A549 (cell line): ENCODE measurements around the gene IDUA. TPM values are rescaled to one million over a fixed set of nuclear protein-coding genes. Genes with fewer than 3 reads are reported as not detected.

Experiments used
- ATAC-seq, 2 experiments: fragments of 200-7000 bp in 1 of 2; fragments of >200 bp in 1 of 2; cut with Nextera tagmentation in 1 of 2; cut with Tn5 transposase in 1 of 2; 3 replicates each; pipeline versions ENCODE4 v1.8.0 to v1.9.1; 2018 to 2020; ENCODE audit warnings: mild to moderate bottlenecking in 1 of 2, moderate library complexity in 1 of 2
- CTCF ChIA-PET: fragments of 300-600 bp; sonication (Branson Sonifier 250); formaldehyde crosslinking; extraction: SDS; loops from one replicate; lab custom pipeline; 2021; ENCODE audit warnings: antibody characterized with exemption, inconsistent platforms; lab: Yijun Ruan, JAX
- POLR2A ChIA-PET: fragments of 350-600 bp; formaldehyde crosslinking; extraction: SDS; loops from one replicate; lab custom pipeline; 2021; ENCODE audit warnings: antibody characterized with exemption, inconsistent platforms; lab: Yijun Ruan, JAX
- DNase-seq, 2 experiments: peaks; one replicate each; pipeline versions ENCODE4 v3.0.0 to v3.0.0-alpha.2; 2011 to 2016; ENCODE audit warnings: low read depth in 1 of 2, low spot score in 1 of 2
- FAIRE-seq: peaks from 2 replicates; lab custom pipeline; 2011; peaks lifted over from hg19 to GRCh38; lab: Jason Lieb, UNC
- H3K27ac ChIP-seq, 2 experiments: fragments of >200 bp; sonication (Bioruptor Twin); formaldehyde crosslinking; 3 replicates each; pipeline ENCODE4 v1.5.1; 2016 to 2017
- H3K4me1 ChIP-seq: fragments of >200 bp; sonication (Bioruptor Twin); formaldehyde crosslinking; 3 replicates; pipeline ENCODE4 v1.6.1; 2016
- H3K4me2 ChIP-seq: fragments of >200 bp; sonication (Bioruptor Twin); formaldehyde crosslinking; 3 replicates; pipeline ENCODE4 v1.6.1; 2016
- H3K4me3 ChIP-seq: fragments of >200 bp; sonication (Bioruptor Twin); formaldehyde crosslinking; 3 replicates; pipeline ENCODE4 v1.5.1; 2016
- H3K9me3 ChIP-seq: fragments of >200 bp; sonication (Bioruptor Twin); formaldehyde crosslinking; 3 replicates; pipeline ENCODE4 v1.6.1; 2016
- BCL3 ChIP-seq: fragments of >200 bp; sonication (Bioruptor Twin); formaldehyde crosslinking; IDR thresholded peaks from 3 replicates; pipeline ENCODE4 v1.6.1; 2016
- CHD4 ChIP-seq: fragments of 200-600 bp; sonication (generic); IDR thresholded peaks from 2 replicates; pipeline ENCODE4 v1.6.1; 2016; ENCODE audit warnings: antibody characterized with exemption, mild to moderate bottlenecking, borderline replicate concordance
- E2F6 ChIP-seq: IDR thresholded peaks from 2 replicates; pipeline ENCODE4 v1.6.1; 2012; ENCODE audit warnings: low read depth, borderline replicate concordance
- EHMT2 ChIP-seq: fragments of 200-600 bp; sonication (generic); IDR thresholded peaks from 2 replicates; pipeline ENCODE4 v1.6.1; 2016; ENCODE audit warnings: antibody characterized with exemption, low read depth, mild to moderate bottlenecking, moderate library complexity
- EP300 ChIP-seq, 2 experiments: fragments of >200 bp; sonication (Bioruptor Twin); formaldehyde crosslinking; IDR thresholded peaks; 2 replicates in 1 of 2; 3 replicates in 1 of 2; pipeline ENCODE4 v1.6.1; 2016 to 2017
- ESRRA ChIP-seq: fragments of 150-350 bp; IDR thresholded peaks from 2 replicates; pipeline ENCODE4 v1.6.1; 2014; ENCODE audit warnings: mild to moderate bottlenecking, low read length, borderline replicate concordance
- FOXS1 ChIP-seq: fragments of 250-450 bp; sonication (Bioruptor Pico); IDR thresholded peaks from 2 replicates; pipeline ENCODE4 v1.5.0; 2020; ENCODE audit warnings: mild to moderate bottlenecking, moderate library complexity
- HOXA7 ChIP-seq: fragments of 250-450 bp; sonication (Bioruptor Pico); IDR thresholded peaks from 2 replicates; pipeline ENCODE4 v1.5.0; 2020; ENCODE audit warnings: mild to moderate bottlenecking, moderate library complexity
- JUN ChIP-seq, 2 experiments: fragments of >200 bp; sonication (Bioruptor Twin); formaldehyde crosslinking; IDR thresholded peaks; 2 replicates in 1 of 2; 3 replicates in 1 of 2; pipeline ENCODE4 v1.6.1; 2016 to 2017
- JUNB ChIP-seq: fragments of >200 bp; sonication (Bioruptor Twin); formaldehyde crosslinking; IDR thresholded peaks from 2 replicates; pipeline ENCODE4 v1.6.1; 2016
- KDM1A ChIP-seq: fragments of 200-600 bp; sonication (generic); IDR thresholded peaks from 2 replicates; pipeline ENCODE4 v1.6.1; 2016; ENCODE audit warnings: low read depth, mild to moderate bottlenecking
- KDM5A ChIP-seq: fragments of 200-600 bp; sonication (generic); IDR thresholded peaks from 2 replicates; pipeline ENCODE4 v1.6.1; 2016; ENCODE audit warnings: antibody characterized with exemption, mild to moderate bottlenecking
- MAFK ChIP-seq: fragments of 450-650 bp; IDR thresholded peaks from 2 replicates; pipeline ENCODE4 v1.6.1; 2014; ENCODE audit not compliant: partially characterized antibody
- MAX ChIP-seq: IDR thresholded peaks from 2 replicates; pipeline ENCODE4 v1.6.1; 2012
- NFE2L2 ChIP-seq: fragments of 150-350 bp; conservative IDR thresholded peaks from 2 replicates; pipeline ENCODE4 v1.6.1; 2014; ENCODE audit warnings: low read length
- PBX3 ChIP-seq: IDR thresholded peaks from 2 replicates; pipeline ENCODE4 v1.6.1; 2012
- POLR2A ChIP-seq: IDR thresholded peaks from 2 replicates; pipeline ENCODE4 v1.6.1; 2012; ENCODE audit warnings: mild to moderate bottlenecking, low read length
- POLR2AphosphoS2 ChIP-seq: conservative IDR thresholded peaks from 2 replicates; pipeline ENCODE4 v1.6.1; 2012; ENCODE audit warnings: low read length, improper control_type of control experiment, inconsistent platforms
- RAD21 ChIP-seq, 2 experiments: fragments of >200 bp in 1 of 2; sonication (Bioruptor Twin) in 1 of 2; formaldehyde crosslinking in 1 of 2; IDR thresholded peaks in 1 of 2; conservative IDR thresholded peaks in 1 of 2; 2 replicates in 1 of 2; 3 replicates in 1 of 2; pipeline ENCODE4 v1.6.1; 2012 to 2018; ENCODE audit warnings: inconsistent platforms in 1 of 2
- RARB ChIP-seq: fragments of 250-450 bp; sonication (Bioruptor Pico); IDR thresholded peaks from 2 replicates; pipeline ENCODE4 v1.8.0; 2021; ENCODE audit warnings: mild to moderate bottlenecking, moderate library complexity
- RCOR1 ChIP-seq: fragments of 150-350 bp; IDR thresholded peaks from 2 replicates; pipeline ENCODE4 v1.6.1; 2014; ENCODE audit warnings: antibody characterized with exemption, low read length, low read depth
- RFX5 ChIP-seq: fragments of 450-650 bp; IDR thresholded peaks from 2 replicates; pipeline ENCODE4 v1.7.1; 2014; ENCODE audit warnings: antibody characterized with exemption, mild to moderate bottlenecking, moderate library complexity
- SREBF2 ChIP-seq: fragments of 450-650 bp; IDR thresholded peaks from 2 replicates; pipeline ENCODE4 v1.6.1; 2014; ENCODE audit warnings: mild to moderate bottlenecking, moderate library complexity
- ZC3H11A ChIP-seq: fragments of 450-650 bp; IDR thresholded peaks from 2 replicates; pipeline ENCODE4 v1.6.1; 2014; ENCODE audit warnings: antibody characterized with exemption, mild to moderate bottlenecking
- WGBS: methylation state at CpG from one replicate; pipeline ENCODE4 v1.1.6; 2017; ENCODE audit errors: missing lambda C conversion rate; 5-methylcytosine and 5-hydroxymethylcytosine counted together
- polyA plus RNA-seq, 4 experiments: library from polyadenylated mRNA; depleted of rRNA in 3 of 4; stranded (reverse); fragments of >200 nt; fragmentation: RNase III in 1 of 4; extraction: RNeasy Plus Mini Kit Qiagen cat#74134 plus additional on column Dnase treatment in 1 of 4; gene quantifications; 2 replicates in 3 of 4; 3 replicates in 1 of 4; pipeline ENCODE4 v1.2.3, GENCODE V29; 2011 to 2017

Gene IDUA
- polyA plus RNA-seq, 2 of the 4 experiments (the other 2 are of a cell fraction) = 3.1 to 19.4 TPM

- H3K4me3 ChIP-seq = no peak overlapping the region
- H3K9me3 ChIP-seq = no peaks in the 10 kb centered on the region
- no peak overlapping the region for H3K27ac ChIP-seq
- DNase-seq = no peak
- POLR2A ChIA-PET = no interaction called here
- 88% methylated on average over 14 of the region's 21 CpGs for WGBS
- no peak overlapping the region for H3K4me2 ChIP-seq
- ATAC-seq = no peak
- no peak for FAIRE-seq
- no peak for TF ChIP-seq KDM5A
- no peak for TF ChIP-seq BCL3
- no peak for TF ChIP-seq PBX3
- no peak for TF ChIP-seq RFX5
- no peak for TF ChIP-seq RCOR1
- TF ChIP-seq RAD21 (conservative IDR thresholded peaks at IDR 0.05 in 1 of 2, IDR thresholded peaks at IDR 0.05 in 1 of 2) = no peak
- no peak for TF ChIP-seq POLR2A
- no peak for TF ChIP-seq ZC3H11A
- no peak for TF ChIP-seq FOXS1 (CRISPR knock-in tag)
- no peak for TF ChIP-seq SREBF2
- TF ChIP-seq CHD4 = no peak
- no peak for TF ChIP-seq E2F6
- no peak for TF ChIP-seq HOXA7 (CRISPR knock-in tag)
- TF ChIP-seq JUNB = no peak
- no peak for TF ChIP-seq RARB (CRISPR knock-in tag)
- TF ChIP-seq EHMT2 = no peak
- no peak for TF ChIP-seq KDM1A
- TF ChIP-seq, all 56 proteins: peak for 0
- CTCF ChIA-PET = no interaction called here
- H3K4me1 ChIP-seq = peaks cover 13% of the 10 kb centered on the region
These were observed 62.7 kb downstream of the IDUA start for GRCh38 chr4:1049591-1049905.

- POLR2A ChIA-PET = no interaction called here
- H3K9me3 ChIP-seq = no peaks in the 10 kb centered on the region
- H3K4me2 ChIP-seq = no peak overlapping the region
- ATAC-seq = no peak
- FAIRE-seq = no peak
- no peak for TF ChIP-seq JUN (IDR thresholded peaks at IDR 0.05)
- TF ChIP-seq RFX5 = no peak
- no peak for TF ChIP-seq EP300 (IDR thresholded peaks at IDR 0.05)
- no peak for TF ChIP-seq ESRRA
- no peak for TF ChIP-seq POLR2AphosphoS2
- no peak for TF ChIP-seq MAX
- TF ChIP-seq KDM5A = no peak
- no peak for TF ChIP-seq E2F6
- no peak for TF ChIP-seq NFE2L2
- no peak for TF ChIP-seq MAFK
- no peak for TF ChIP-seq BCL3
- H3K4me3 ChIP-seq = no peak overlapping the region
- CTCF ChIA-PET = interaction anchor here (0.9 kb wide), 1 partner anchor 462 kb away, joined by 3 read pairs; no protein-coding TSS in a partner anchor
- peaks cover 1% of the 10 kb centered on the region; the same call in 1 of the 3 replicates for H3K4me1 ChIP-seq
- H3K27ac ChIP-seq = no peak overlapping the region
- 87% methylated on average over 37 of the region's 40 CpGs for WGBS
- no peak for DNase-seq
These were observed 63.8 kb downstream of the IDUA start for GRCh38 chr4:1050486-1051213.
